Motor neuron (in vitro differentiated cells): ENCODE measurements around the gene ECI1. TPM values are rescaled to one million over a fixed set of nuclear protein-coding genes. Genes with fewer than 3 reads are reported as not detected.

Experiments used
- ATAC-seq, 8 experiments: fragments of 200-7000 bp; cut with Tn5 transposase; replicated peaks in 6 of 8; 2 replicates each; pipeline ENCODE4 v1.8.0; 2021; ENCODE audit warnings: mild to moderate bottlenecking in 8 of 8, moderate library complexity in 8 of 8
- H3K27ac ChIP-seq, 2 donors: fragments of 250-450 bp; sonication (Bioruptor Pico); 2 replicates each; pipeline ENCODE4 v1.9.0; 2021; ENCODE audit warnings: antibody characterized with exemption in 2 of 2, mild to moderate bottlenecking in 2 of 2, moderate library complexity in 1 of 2
- H3K4me1 ChIP-seq, 2 donors: fragments of 250-450 bp; sonication (Bioruptor Pico); replicated peaks in 1 of 2; 2 replicates each; pipeline ENCODE4 v1.6.1; 2021; ENCODE audit warnings: antibody characterized with exemption in 2 of 2, mild to moderate bottlenecking in 2 of 2, moderate library complexity in 1 of 2
- H3K4me3 ChIP-seq, 5 donors: fragments of 250-450 bp; sonication (Bioruptor Pico); 2 replicates each; pipeline ENCODE4 v1.9.0; 2021; ENCODE audit warnings: antibody characterized with exemption in 5 of 5, mild to moderate bottlenecking in 5 of 5, moderate library complexity in 4 of 5
- WGBS, 10 experiments: fragments of 450-650 bp; shearing (Covaris generic); methylation state at CpG; one replicate each; pipeline ENCODE4 v1.0.0; 2022; 5-methylcytosine and 5-hydroxymethylcytosine counted together
- in situ Hi-C, 9 experiments: fragments of 400-800 bp; cut with MboI; loops; one replicate each; pipeline ENCODE4 v1.15.0; 2021; ENCODE audit warnings: low sequenced_read_pairs in 9 of 9, low pct_unique_long_range_greater_than_20kb in 2 of 9; ENCODE audit not compliant: unreplicated experiment in 9 of 9
- total RNA-seq, 8 experiments: library from RNA; unstranded; fragments of 300-600 nt; gene quantifications; 2 replicates each; pipeline versions ENCODE4 v1.2.3 to v1.2.4, GENCODE V29; 2022

ECI1 gene
- total RNA-seq, 8 experiments from 2014 or later: 26.6 to 56.4 (median 32.6) TPM

DNA sequence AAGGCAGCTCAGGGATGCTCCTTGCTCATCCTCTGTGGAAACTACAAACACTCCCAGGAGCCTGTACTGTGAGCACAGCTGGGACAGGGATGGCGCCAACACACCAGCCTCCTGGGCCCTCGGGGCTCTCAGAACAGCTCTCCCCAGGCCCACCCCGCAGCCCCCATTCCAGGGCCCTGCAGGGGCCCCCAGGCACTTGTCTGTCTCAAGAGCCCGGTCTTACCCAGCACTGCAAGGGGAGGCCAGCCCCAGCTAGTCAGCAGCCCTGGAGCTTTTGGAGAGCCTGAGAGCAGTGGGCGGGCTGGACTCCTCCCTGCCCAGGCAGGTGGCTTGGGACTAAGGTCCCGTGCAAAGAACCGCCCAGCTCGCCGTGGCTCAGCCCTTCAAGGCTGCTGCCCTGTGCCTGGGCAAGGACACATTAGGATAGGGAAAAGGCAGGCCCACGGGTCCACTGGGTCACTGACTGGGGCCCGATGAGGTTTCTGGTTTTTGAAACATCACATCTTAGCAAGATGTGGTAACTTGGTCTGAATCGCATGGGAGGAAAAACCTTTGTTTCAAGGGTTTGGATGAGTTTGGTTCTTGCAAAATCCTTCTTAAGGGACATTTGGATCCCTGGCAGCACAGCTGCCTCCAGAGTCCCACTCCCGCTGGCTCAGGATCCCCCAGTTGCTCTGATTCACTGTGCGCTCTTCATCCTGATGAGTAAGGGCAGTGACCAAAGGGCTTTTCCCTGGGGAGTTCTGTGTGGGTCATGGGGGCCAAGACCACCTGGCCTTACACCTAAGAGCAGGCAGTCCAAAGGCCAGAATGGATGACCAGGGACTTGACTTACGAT is 12.3 kb downstream of the ECI1 start:
- Histone ChIP-seq H3K27ac (no peak overlapping the region), H3K4me1 (peaks cover 13 to 25% of the 10 kb centered on the region in 2 donors), H3K4me3 (no peak overlapping the region)
- peak in 5 of 8 experiments; percentile 4 to 22 (median 9) for ATAC-seq
- in situ Hi-C loops: no loop called here
- WGBS, 10 experiments: 47 to 100% (median 86%) methylated on average over 2 to 4 of the region's 15 CpGs; no CpG with 5 or more reads in 5 of the 10 experiments

DNA sequence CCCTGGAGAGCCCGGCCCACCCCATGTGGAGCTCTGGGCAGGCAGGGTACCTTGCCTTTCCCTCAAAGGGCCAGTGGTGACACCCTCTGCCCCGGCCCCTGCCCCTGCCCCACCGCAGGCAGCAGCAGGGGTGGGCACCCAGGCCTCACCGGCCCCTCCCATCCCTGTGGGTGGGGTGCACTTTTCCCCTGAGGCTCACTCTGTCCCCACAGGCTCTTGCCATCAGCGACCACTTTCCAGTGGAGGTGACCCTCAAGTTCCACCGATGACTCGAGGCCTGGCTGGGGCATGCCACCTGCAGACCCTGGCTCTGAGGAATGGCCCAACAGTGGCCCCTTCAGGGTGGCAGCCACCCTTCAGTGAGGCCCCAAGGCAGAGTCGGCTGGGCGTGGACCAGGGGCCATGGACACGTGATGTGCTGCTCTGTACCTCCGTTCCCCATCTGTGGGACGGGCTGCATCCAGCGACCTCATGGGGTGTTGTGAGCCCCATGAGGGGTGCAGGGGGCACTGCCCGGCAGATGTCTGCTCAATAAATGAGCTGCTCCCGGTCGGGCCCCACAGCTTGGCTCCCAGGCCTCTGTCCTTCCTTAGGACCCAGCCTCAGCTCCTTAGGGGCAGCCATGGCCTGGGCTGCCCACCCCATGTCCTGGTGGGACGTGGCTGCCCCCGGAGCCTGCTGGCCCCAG is 13.1 kb downstream of the ECI1 start:
- no peak overlapping the region for H3K27ac ChIP-seq
- no peak overlapping the region for H3K4me3 ChIP-seq
- in situ Hi-C loops: no loop called here
- ATAC-seq: peak in 4 of 8 experiments; percentile 2 to 8 (median 4)
- peaks cover 13 to 25% of the 10 kb centered on the region in 2 donors for H3K4me1 ChIP-seq
- WGBS, 10 experiments: 52 to 73% (median 65%) methylated on average over 2 to 3 of the region's 18 CpGs; no CpG with 5 or more reads in 7 of the 10 experiments

DNA sequence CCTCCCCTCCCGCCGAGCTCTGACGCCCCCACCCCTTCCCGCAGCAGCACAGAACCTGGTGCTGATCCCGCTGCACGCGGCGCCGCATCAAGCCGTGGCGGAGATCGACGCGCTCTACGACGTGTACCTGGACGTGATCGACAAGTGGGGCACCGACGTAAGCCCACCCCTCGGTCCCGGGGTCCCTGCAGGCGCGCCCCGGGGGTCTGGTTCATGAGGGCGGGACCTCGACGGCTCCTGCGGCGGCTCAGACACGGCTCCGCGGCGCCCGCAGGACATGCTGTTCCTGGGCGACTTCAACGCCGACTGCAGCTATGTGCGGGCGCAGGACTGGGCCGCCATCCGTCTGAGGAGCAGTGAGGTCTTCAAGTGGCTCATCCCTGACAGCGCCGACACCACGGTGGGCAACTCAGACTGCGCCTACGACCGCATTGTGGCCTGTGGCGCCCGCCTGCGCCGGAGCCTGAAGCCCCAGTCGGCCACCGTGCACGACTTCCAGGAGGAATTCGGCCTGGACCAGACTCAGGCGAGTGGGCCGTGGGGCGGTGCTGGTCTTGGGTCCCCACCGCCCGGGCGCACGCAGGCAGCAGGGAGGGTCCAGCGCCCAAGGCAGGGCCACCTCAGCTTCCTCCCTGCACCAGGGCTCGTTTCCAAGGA is 13.8 kb downstream of the ECI1 start:
- Histone ChIP-seq H3K27ac (no peak overlapping the region), H3K4me3 (peak overlapping the region in 1 of 5 donors; percentile 23), H3K4me1 (peaks cover 13 to 25% of the 10 kb centered on the region in 2 donors)
- in situ Hi-C loops: no loop called here
- 30% methylated on average over 13 of the region's 65 CpGs; no CpG with 5 or more reads in 9 of the 10 experiments for WGBS, 10 experiments
- ATAC-seq: peak in 4 of 8 experiments; percentile 2 to 20 (median 16)

DNA sequence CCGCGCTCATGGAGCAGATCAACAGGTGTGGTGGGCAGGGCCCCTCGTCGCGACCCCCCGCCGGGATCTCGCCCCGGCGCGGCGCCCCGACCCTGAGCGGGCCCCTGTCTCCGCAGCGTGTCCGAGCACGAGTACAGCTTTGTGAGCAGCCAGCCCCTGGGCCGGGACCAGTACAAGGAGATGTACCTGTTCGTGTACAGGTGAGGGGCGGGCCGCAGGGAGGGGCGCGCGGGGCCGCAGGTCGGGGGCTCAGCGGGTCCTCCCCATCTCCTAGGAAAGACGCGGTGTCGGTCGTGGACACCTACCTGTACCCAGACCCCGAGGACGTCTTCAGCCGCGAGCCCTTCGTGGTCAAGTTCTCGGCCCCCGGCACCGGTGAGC is 14.3 kb downstream of the ECI1 start:
- H3K4me1 ChIP-seq: peaks cover 13 to 25% of the 10 kb centered on the region in 2 donors
- H3K27ac ChIP-seq: no peak overlapping the region
- peak overlapping the region in 2 of 5 donors; percentile 19 to 23 for H3K4me3 ChIP-seq
- no CpG with 5 or more reads among the region's 40 CpGs for WGBS, 10 experiments
- ATAC-seq: no peak
- in situ Hi-C loops: no loop called here

DNA sequence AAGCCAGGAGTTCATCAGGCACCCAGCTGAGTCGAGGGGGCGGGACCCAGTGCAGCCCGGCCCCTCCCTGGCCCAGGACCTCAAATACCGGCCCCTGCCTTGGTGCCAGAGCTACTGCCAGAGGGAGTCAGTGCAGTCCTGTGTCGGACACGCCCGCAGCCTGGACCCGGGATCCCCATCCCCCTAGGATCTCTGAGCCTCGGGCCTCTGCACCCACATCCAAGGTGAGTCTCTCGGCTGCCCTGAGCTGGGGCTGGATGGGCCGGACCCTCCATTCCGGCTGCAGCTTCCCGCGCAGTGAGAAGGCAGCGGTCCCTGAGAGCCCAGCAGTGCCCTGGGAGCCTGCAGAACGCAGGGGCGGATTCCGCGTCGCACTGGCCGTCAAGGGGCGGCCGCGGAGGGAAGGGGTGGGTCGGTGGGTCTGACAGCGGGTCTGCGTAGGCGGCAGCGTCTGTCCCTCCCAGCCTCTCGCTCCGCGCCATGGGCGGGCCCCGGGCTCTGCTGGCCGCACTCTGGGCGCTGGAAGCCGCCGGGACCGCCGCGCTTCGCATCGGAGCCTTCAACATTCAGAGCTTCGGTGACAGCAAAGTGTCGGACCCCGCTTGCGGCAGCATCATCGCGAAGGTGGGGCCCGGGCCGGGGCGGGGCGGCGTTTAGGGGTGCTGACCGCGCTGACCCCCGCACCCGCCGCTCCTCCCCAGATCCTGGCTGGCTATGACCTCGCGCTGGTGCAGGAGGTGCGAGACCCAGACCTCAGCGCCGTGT is 14.9 kb downstream of the ECI1 start, which contains the start of gene DNASE1L2:
TSS of gene DNASE1L2 (plus strand) at position 108 of the 765 bp plus-strand sequence. CDS start at position 481, 373 bp downstream.
- ATAC-seq: peak; percentile 40 to 72 (median 52)
- Histone ChIP-seq H3K27ac (no peak within 1 kb of the TSS), H3K4me1 (peaks cover 13 to 25% of the 10 kb centered on the region in 2 donors), H3K4me3 (peak within 1 kb of the TSS in 3 of 5 donors; percentile 1 to 23 (median 19))
- in situ Hi-C loops: no loop called here
- 0 to 20% (median 0%) methylated on average over 3 to 6 of the region's 64 CpGs; no CpG with 5 or more reads in 7 of the 10 experiments for WGBS, 10 experiments

DNA sequence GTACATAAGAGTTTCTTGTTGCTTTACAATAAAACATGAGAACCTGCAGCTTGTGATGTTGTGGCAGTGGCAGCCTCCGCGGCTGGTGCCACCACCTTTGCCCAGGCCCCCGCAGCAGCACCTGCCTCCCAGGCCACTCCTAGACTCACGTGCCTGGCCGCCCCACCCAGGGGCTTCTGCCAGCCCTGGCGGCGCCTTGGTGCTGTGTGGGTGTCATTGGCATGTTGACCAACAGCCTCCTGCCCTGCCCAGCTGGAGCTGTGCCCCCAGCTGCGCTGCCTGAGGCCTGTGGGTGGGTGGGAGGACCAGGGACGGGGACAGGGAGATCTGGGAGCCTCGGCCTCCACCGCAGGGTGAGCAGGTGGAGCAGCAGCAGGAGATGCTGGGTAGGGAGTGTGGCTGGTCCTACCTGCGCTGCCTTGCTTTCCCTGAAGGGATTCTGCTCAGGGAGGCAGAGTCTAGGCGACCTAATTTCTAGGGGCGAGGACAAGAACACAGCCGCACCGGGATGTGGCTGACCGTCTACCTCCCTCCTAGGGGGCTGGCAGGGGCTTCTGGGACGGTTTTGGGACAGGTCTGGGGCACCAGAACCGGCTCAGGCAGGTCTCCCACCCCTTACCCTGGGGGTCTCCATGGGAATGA is 15.6 kb downstream of the ECI1 start:
- Histone ChIP-seq H3K27ac (no peak overlapping the region), H3K4me3 (peak overlapping the region in 1 of 5 donors; percentile 19), H3K4me1 (peaks cover 13 to 25% of the 10 kb centered on the region in 2 donors)
- WGBS, 10 experiments: 44 to 100% methylated on average over 1 to 3 of the region's 19 CpGs; no CpG with 5 or more reads in 8 of the 10 experiments
- in situ Hi-C loops: no loop called here
- ATAC-seq: no peak

DNA sequence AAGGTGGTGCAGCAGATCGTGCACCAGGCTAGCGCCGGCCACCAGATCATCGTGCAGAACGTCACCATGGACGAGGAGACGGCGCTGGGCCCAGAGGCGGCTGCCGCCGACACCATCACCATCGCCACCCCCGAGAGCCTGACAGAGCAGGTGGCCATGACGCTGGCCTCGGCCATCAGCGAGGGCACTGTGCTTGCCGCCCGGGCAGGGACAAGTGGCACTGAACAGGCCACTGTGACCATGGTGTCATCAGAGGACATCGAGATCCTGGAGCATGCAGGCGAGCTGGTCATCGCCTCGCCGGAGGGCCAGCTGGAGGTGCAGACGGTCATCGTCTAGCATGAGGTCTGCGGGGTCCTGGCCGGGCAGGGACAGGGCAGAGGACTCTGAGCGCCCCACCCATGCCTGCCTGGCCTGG is 16.1 kb downstream of the ECI1 start:
- no peak for ATAC-seq
- H3K4me3 ChIP-seq: no peak overlapping the region
- 77 to 93% (median 90%) methylated on average over 2 to 10 of the region's 28 CpGs; no CpG with 5 or more reads in 5 of the 10 experiments for WGBS, 10 experiments
- in situ Hi-C loops: no loop called here
- H3K4me1 ChIP-seq: peaks cover 13 to 25% of the 10 kb centered on the region in 2 donors
- no peak overlapping the region for H3K27ac ChIP-seq

DNA sequence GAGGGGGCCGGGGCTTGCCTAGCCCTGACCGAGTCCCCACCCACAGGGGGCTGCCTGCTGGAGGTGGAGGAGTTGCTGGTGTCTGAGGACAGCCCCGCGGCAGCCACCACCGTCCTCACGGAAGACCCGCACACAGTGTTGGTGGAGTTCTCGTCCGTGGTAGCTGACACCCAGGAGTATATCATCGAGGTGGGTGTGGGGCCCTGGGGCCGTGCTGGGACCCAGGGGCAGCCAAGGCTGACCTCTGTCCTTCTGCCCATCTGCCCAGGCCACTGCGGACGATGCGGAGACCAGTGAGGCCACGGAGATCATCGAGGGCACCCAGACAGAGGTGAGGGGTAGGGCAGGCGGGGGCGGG is 16.6 kb downstream of the ECI1 start:
- in situ Hi-C loops: no loop called here
- Histone ChIP-seq H3K4me3 (no peak overlapping the region), H3K4me1 (peaks cover 13 to 25% of the 10 kb centered on the region in 2 donors), H3K27ac (no peak overlapping the region)
- ATAC-seq: no peak
- no CpG with 5 or more reads among the region's 18 CpGs for WGBS, 10 experiments

DNA sequence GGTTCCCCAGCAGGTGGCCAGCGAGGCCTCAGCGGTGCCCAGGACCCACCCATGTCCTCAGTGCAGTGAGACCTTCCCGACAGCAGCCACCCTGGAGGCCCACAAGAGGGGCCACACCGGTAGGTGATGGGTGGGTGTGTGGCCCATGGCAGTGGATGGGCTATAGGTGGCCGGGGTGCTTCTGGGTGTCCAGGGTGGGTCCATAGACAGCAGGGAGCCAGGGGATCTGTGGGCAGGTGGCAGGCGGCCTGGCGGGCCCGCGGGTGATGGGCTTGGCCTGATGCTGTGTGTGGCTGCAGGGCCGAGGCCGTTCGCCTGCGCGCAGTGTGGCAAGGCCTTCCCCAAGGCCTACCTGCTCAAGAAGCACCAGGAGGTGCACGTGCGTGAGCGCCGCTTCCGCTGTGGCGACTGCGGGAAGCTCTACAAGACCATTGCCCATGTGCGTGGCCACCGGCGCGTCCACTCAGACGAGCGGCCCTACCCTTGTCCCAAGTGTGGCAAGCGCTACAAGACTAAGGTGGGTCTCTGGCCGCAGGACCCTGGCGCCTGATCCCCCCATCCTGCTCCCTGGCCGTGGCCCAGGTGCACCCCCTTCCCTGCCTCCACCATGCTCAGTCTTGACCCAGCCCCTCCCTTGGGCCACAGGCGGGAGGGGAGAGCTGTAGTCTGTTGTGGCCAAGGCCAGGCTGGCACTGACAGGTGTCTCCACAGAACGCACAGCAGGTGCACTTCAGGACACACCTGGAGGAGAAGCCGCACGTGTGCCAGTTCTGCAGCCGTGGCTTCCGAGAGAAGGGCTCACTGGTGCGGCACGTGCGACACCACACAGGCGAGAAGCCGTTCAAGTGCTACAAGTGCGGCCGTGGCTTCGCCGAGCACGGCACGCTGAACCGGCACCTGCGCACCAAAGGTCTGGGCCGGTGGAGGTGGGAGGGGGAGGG is 17.2 kb downstream of the ECI1 start:
- no peak overlapping the region for H3K4me3 ChIP-seq
- WGBS, 10 experiments: 80 to 100% (median 95%) methylated on average over 1 to 19 of the region's 51 CpGs; no CpG with 5 or more reads in 4 of the 10 experiments
- peaks cover 13 to 25% of the 10 kb centered on the region in 2 donors for H3K4me1 ChIP-seq
- no peak for ATAC-seq
- in situ Hi-C loops: no loop called here
- no peak overlapping the region for H3K27ac ChIP-seq

DNA sequence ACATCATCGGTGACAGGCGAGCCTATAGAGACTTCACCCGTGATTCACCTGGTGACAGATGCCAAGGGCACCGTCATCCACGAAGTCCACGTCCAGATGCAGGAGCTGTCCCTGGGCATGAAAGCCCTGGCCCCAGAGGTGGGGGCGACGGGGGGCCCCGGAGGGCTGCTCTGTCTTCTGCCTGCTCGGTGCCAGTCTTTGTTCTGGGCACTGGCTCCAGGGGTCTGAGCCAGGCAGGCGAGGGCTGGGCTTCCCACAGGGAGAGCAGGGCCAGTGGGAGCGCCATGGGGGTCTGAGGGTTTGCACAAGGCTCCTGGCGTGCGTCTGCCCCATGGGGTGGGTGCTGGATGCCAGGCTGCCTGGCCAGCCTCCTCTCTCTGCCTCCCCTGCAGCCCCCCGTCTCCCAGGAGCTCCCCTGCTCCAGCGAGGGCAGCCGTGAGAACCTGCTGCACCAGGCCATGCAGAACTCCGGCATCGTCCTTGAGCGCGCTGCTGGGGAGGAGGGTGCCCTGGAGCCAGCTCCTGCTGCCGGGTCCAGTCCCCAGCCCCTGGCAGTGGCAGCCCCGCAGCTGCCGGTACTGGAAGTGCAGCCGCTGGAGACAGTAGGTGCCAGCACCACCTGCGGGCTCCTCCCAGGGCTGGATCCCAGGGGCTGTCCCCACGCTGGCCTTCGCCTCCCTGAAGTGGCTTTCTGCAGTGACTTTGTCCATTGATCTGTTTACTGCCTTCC is 18.2 kb downstream of the ECI1 start:
- in situ Hi-C loops: no loop called here
- 80 to 94% methylated on average over 2 to 3 of the region's 28 CpGs; no CpG with 5 or more reads in 8 of the 10 experiments for WGBS, 10 experiments
- Histone ChIP-seq H3K4me1 (peaks cover 13 to 24% of the 10 kb centered on the region in 2 donors), H3K27ac (no peak overlapping the region), H3K4me3 (no peak overlapping the region)
- ATAC-seq: no peak
